HepG2 (cell line): ENCODE data around the gene ACSL6. TPM values are rescaled to one million over a fixed set of nuclear protein-coding genes. Genes with fewer than 3 reads are reported as not detected.
A peak's percentile ranks its signal among the peaks of the same experiment; 100 is the strongest.

ENCODE experiments used
- ERF ChIP-seq: IDR thresholded peaks from 2 replicates; pipeline ENCODE4 v1.6.1; 2018; ENCODE audit warnings: missing biosample characterization, missing genetic modification reagents
- FOXC1 ChIP-seq: sonication (generic); formaldehyde crosslinking; IDR thresholded peaks from 2 replicates; pipeline ENCODE4 v1.8.0; 2022; ENCODE audit warnings: mild to moderate bottlenecking, missing genetic modification reagents, borderline replicate concordance
- JUNB ChIP-seq: sonication (generic); formaldehyde crosslinking; IDR thresholded peaks from 2 replicates; pipeline ENCODE4 v1.8.0; 2022; ENCODE audit warnings: missing genetic modification reagents, mild to moderate bottlenecking, borderline replicate concordance
- KIAA2018 ChIP-seq: sonication (generic); formaldehyde crosslinking; IDR thresholded peaks from 2 replicates; pipeline ENCODE4 v1.5.0; 2020; ENCODE audit warnings: mild to moderate bottlenecking, missing genetic modification reagents, borderline replicate concordance
- NONO ChIP-seq, 2 experiments: fragments of 450-650 bp in 1 of 2; sonication (generic) in 1 of 2; formaldehyde crosslinking in 1 of 2; IDR thresholded peaks in 1 of 2; conservative IDR thresholded peaks in 1 of 2; 2 replicates each; pipeline versions ENCODE4 v1.6.1 to v1.8.0; 2017 to 2022; ENCODE audit warnings: mild to moderate bottlenecking in 1 of 2, missing genetic modification reagents in 1 of 2, moderate library complexity in 1 of 2
- RXRA ChIP-seq: sonication (generic); formaldehyde crosslinking; IDR thresholded peaks from 2 replicates; pipeline ENCODE4 v1.5.1; 2020; ENCODE audit warnings: missing genetic modification reagents
- SMARCE1 ChIP-seq: fragments of 450-650 bp; IDR thresholded peaks from 2 replicates; pipeline ENCODE4 v1.6.1; 2017; ENCODE audit warnings: borderline replicate concordance
- ZBED4 ChIP-seq: sonication (generic); formaldehyde crosslinking; IDR thresholded peaks from 2 replicates; pipeline ENCODE4 v1.4.0; 2020; ENCODE audit warnings: missing genetic modification reagents, borderline replicate concordance
- ZFX ChIP-seq: sonication (generic); formaldehyde crosslinking; IDR thresholded peaks from 2 replicates; pipeline ENCODE4 v1.4.0; 2020; ENCODE audit warnings: mild to moderate bottlenecking, low read depth, missing genetic modification reagents, moderate library complexity
- ZNF350 ChIP-seq: sonication (generic); formaldehyde crosslinking; IDR thresholded peaks from 2 replicates; pipeline ENCODE4 v1.4.0; 2020; ENCODE audit warnings: mild to moderate bottlenecking, low read depth, missing genetic modification reagents, borderline replicate concordance
- ZNF362 ChIP-seq: sonication (generic); formaldehyde crosslinking; IDR thresholded peaks from 2 replicates; pipeline ENCODE4 v1.4.0; 2020; ENCODE audit warnings: missing genetic modification reagents, mild to moderate bottlenecking, borderline replicate concordance
- ZNF572 ChIP-seq: sonication (generic); formaldehyde crosslinking; IDR thresholded peaks from 2 replicates; pipeline ENCODE4 v1.5.1; 2020; ENCODE audit warnings: mild to moderate bottlenecking, missing genetic modification reagents
- ZNF619 ChIP-seq: sonication (generic); formaldehyde crosslinking; IDR thresholded peaks from 2 replicates; pipeline ENCODE4 v1.4.0; 2020; ENCODE audit warnings: mild to moderate bottlenecking, missing genetic modification reagents
- ZNF781 ChIP-seq: sonication (generic); formaldehyde crosslinking; IDR thresholded peaks from 2 replicates; pipeline ENCODE4 v1.5.1; 2020; ENCODE audit warnings: borderline replicate concordance, mild to moderate bottlenecking, missing genetic modification reagents; ENCODE audit errors: not compliant biosample characterization
- ZNF788 ChIP-seq: sonication (generic); formaldehyde crosslinking; IDR thresholded peaks from 2 replicates; pipeline ENCODE4 v1.5.0; 2020; ENCODE audit warnings: mild to moderate bottlenecking, missing genetic modification reagents, borderline replicate concordance
- polyA plus RNA-seq, 8 experiments: library from polyadenylated mRNA; depleted of rRNA in 3 of 8; stranded (reverse) in 7 of 8; unstranded in 1 of 8; fragments of >200 nt; fragmentation: Illumina TruSeq in 4 of 8; extraction: Trizol in 4 of 8; gene quantifications; 2 replicates each; pipeline versions ENCODE4 v1.2.1 to v1.2.3, GENCODE V29; 2011 to 2016; ENCODE audit warnings: low read depth in 4 of 8, missing spikeins in 1 of 8, mixed read lengths in 1 of 8; ENCODE audit not compliant: insufficient read depth in 1 of 8
- total RNA-seq, 5 experiments: library from RNA; depleted of rRNA; stranded (reverse); fragments of >200 nt; fragmentation: Illumina TruSeq; extraction: Trizol; gene quantifications; 2 replicates each; pipeline ENCODE4 v1.2.3, GENCODE V29; 2016; ENCODE audit warnings: low read depth in 1 of 5

The ACSL6 gene
- total and polyA plus RNA-seq, 2 of the 13 experiments (the other 11 are each of a cell fraction or from before 2014, with no cell fraction given): 3.7 to 3.8 TPM

GRCh38 chr5:131994533-131995226 is 16.8 kb downstream of the ACSL6 start (continued):
- TF ChIP-seq ZFX (CRISPR knock-in tag): peak; percentile 54; the same call in 1 of the 2 replicates
- TF ChIP-seq JUNB (CRISPR knock-in tag): no peak
- no peak for TF ChIP-seq NONO (IDR thresholded peaks at IDR 0.05)
- peak; percentile 42; the same call in 1 of the 2 replicates for TF ChIP-seq NONO (CRISPR knock-in tag; conservative IDR thresholded peaks at IDR 0.05)
- no peak for TF ChIP-seq ZNF572 (CRISPR knock-in tag)
- peak; percentile 22; the same call in 1 of the 2 replicates for TF ChIP-seq ZNF619
- peak; percentile 17 for TF ChIP-seq ZNF781 (CRISPR knock-in tag)
- no peak for TF ChIP-seq KIAA2018 (CRISPR knock-in tag)
- no peak for TF ChIP-seq SMARCE1
- no peak for TF ChIP-seq FOXC1 (CRISPR knock-in tag)
- TF ChIP-seq ZBED4 (CRISPR knock-in tag): no peak
- peak; percentile 17; the same call in 1 of the 2 replicates for TF ChIP-seq RXRA
- TF ChIP-seq ERF (CRISPR knock-in tag): peak; percentile 37; the same call in 1 of the 2 replicates
- TF ChIP-seq ZNF788 (CRISPR knock-in tag): peak; percentile 50; the same call in 1 of the 2 replicates
- TF ChIP-seq ZNF350: 0 out of 2 replicates have a peak, but pooled peaks have one; percentile 47
- no peak for TF ChIP-seq ZNF362 (CRISPR knock-in tag)
